GM18861 (cell line): ENCODE measurements around the gene CUX1.
"Not testable (repeated sequence)": the region's sequence is repeated elsewhere in the genome, so short reads cannot be mapped to it uniquely, and the experiment has no call there.

Source experiments
- ATAC-seq: cut with Tn5 transposase; IDR thresholded peaks from one replicate; pipeline ENCODE4 v1.9.1; 2021; ENCODE audit not compliant: unreplicated experiment

CUX1 gene

GRCh38 chr7:102173669-102174068 is 356.2 kb downstream of the CUX1 start:
- ATAC-seq, result no peak

DNA sequence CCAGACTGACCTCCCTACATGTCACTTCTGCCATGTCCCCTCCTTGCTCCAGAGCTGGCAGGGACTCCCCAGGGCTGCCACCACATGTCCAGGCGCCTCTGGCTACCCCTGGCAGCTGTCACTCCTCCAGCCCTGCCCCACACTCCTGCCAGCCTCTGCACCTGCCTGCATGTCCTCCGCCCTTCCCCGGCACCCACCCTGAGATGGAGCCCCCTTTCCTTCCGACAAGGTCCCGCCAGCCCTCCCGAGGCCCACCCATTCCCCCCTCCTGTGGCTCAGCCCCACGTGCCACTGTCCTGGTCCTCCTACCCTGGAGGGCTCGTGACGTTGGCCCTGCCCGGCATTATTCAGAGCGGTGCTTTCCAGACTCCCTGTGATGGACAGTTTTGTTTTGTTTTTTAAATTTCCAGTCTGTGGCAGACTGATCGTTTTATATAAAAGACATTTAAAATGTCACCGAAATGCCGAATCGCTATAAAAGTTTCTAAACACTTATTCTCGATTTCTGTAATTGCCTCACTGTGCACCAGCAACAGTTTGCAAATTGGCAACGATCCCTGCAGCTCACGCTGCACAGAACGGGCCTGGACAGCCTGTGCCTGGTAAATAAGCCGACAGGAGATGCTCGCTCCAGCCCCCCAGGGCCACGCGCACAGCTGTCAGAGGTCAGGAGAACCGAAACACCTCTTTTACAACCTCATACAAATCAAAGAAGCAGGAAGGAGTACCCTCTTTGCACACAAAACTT is 358.2 kb downstream of the CUX1 start:
- no peak for ATAC-seq

GRCh38 chr7:102178410-102178809 is 361.0 kb downstream of the CUX1 start:
- ATAC-seq, result no peak

GRCh38 chr7:102180727-102181126 is 363.3 kb downstream of the CUX1 start:
- no peak for ATAC-seq

DNA sequence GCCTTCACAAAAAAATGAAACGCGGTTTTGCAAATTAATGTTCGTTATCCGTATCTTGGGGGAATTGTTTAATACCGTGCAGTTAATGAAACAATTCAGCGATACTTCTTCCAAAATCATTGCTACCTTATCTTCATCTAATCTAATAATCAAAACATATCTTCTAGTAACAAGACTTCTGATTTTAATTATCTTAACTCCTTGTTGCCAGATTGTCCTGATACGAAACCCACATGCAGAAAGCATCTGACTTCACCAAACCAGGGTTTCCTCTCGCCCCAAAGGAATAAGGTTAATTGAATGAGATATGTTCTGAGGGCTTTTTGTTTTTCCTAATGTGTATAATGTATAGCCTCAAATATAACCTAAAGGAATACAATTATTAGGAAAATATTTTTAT is 364.1 kb downstream of the CUX1 start:
- ATAC-seq, result no peak

GRCh38 chr7:102182016-102182415 is 364.6 kb downstream of the CUX1 start:
- ATAC-seq, result no peak

GRCh38 chr7:102183848-102184247 is 366.4 kb downstream of the CUX1 start:
- not testable (repeated sequence) for ATAC-seq

DNA sequence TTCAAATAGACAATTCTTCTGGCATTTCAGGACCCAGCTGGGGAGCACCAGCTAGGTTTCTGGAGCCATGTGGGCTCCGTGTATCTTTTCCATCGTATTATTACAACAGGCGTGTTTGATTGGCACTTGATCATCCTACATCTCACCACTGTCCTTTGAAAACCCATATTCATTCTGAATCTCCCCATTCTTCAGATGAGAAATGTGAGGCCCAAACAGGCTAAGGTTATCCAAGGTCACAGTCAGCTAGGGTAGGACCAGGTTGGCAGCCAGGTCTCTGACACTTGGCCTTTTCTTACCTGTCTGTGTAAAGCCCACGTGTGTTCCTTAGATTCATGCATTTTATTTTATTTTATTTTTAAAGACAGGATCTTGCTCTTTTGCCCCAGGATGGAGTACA is 366.9 kb downstream of the CUX1 start:
- no peak for ATAC-seq

DNA sequence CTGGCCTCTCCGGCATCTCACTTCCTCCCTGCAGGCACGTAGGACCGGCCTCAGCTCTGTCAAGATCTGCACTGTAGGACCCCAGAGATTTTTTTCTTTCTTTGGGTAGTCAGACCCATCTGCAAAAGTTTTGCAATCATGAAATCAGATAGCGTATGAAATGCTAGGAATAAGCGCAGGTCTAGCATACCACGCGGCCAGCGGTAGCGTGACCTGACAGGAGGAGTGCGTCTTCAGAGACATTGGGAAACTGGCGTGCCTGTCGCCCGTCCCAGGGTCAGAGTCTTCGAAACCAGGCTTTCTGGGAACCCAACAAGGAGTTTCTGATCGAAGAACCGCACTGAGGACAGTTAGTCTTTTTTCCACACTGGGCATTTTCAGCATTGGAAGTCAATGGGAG is 368.4 kb downstream of the CUX1 start:
- no peak for ATAC-seq

DNA sequence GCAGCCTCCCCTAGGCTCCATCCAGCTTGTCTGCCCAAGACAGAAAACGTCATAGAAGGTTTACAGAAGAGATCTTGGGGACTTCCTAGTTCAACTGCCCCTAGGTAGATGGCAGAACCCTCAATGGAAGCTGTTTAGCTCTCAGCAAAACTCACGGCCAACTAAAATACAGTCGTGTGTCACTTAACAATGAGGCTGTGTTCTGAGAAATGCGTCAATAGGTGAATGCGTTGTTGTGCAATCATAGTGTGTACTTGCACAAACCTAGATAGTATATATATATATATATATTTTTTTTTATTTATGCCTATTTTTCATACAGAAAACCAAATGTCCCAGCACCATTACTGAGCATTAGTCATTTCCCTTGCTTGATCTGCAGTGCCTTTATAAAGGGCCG is 368.9 kb downstream of the CUX1 start:
- ATAC-seq, result no peak

DNA sequence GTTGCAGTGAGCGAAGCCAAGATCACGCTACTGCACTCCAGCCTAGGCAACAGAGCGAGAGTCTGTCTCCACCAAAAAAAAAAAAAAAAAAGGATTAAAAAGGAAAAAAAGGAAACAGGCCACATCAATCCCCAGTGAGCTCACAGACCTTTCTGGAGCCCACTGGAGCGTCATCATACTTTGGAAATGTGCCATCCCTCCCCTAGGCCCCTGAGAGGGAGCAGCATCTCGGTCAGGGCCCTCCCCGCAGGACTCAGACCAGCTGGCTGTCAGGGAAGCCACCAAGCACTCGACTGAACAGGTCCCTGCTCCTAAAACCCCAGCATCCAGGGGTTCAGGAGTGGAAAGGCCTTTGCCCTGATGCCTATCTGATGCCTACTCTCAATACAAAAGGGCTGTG is 371.3 kb downstream of the CUX1 start:
- ATAC-seq, result no peak

DNA sequence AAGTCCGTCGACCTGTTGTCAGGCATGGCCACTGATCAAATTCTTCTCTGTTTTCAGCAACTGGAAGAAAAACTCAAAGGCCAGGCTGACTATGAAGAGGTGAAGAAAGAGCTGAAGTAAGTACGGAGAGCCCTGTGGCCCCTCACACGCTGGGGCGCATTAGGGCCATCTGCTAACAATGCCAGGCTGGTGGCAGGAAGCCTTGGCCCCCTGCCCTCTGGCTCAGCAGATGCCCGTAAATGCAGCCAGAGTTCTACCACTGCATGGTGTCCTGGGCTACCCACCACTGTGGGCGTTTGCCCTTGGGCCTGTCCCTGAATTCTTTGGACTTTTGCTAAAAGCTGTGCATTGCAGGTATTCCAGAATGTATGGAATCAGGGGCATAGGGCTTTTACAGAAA is 372.3 kb downstream of the CUX1 start:
- no peak for ATAC-seq

DNA sequence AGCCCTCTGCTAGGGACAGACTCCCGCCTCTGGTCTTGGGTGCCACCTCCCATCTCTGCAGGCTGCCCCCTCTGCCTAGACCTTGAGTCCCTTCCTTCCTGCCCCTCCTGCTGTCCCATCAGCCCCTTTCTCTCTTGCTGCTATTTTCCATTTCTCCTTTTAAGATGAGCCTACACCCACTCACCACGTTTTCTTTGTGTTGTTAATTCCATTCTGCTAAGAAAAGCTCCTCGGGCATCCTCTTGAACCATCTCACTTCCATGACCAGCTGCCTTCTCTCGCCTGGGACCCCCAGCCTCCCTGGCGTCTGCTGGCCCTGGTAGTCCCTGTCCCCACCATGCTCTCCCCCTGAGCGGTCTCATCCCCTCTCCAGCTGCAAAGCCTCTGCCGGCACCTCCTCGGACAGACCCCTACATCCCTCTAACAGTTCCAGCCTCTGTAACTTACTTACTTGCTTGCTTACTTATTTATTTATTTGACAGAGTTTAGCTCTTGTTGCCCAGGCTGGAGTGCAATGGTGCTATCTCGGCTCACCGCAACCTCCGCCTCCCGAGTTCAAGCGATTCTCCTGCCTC is 373.4 kb downstream of the CUX1 start:
- ATAC-seq, result no peak

- ATAC-seq, result no peak
These were observed 374.3 kb downstream of the CUX1 start for GRCh38 chr7:102191556-102192379.

DNA sequence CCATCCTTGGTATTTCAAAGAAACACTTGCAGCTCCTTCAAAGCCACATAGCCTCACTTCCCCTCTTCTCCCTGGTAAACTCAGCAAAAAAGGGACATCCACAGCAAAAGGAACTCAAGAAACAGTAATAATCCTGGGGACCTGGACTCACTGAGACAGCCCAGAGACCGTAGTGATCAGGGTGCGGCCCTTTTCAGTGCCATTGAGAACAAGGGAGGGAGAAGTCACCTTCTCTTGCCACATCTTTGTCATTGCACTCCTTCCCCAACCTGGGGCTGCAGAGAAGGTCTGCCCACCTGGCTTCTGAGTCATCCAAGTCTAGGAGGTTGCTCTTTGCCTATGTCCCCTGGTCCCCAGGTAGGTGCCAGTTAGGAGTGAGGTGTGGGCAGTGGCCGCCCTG is 375.4 kb downstream of the CUX1 start:
- ATAC-seq, result no peak

DNA sequence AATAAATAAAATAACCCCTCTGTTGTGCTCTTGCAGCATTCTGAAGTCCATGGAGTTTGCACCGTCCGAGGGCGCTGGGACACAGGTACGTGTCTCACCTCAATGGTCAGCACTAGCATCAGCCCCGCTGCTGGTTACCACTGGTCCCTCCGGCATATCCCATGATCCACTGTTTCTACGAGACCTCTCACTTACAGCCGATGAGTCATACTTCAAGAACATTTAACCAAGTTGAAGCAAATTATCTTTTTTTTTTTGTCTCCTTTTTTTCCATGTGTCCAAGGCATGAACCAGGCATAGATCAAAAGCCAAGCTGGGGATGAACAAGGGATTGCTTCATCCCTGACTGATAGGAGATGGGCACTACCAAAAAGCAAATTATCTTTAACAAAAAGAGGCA is 376.4 kb downstream of the CUX1 start:
- no peak for ATAC-seq

DNA sequence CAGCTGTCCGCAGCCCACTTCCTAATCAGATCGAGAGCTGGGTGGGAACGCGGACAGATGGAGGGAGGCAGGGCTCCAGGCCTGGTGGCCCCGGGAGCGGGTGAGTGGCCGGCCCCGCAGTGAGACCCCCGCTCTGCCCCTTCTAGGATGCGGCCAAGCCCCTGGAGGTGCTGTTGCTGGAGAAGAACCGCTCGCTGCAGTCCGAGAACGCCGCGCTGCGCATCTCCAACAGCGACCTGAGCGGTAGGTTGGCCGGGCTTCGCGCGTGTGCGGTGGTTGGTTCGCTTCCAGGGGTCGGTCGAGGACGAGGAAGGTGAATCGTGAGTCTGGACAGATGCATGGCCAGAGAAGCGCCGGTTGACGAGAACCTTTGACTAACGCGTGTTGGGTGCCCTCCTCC is 377.9 kb downstream of the CUX1 start:
- no peak for ATAC-seq

DNA sequence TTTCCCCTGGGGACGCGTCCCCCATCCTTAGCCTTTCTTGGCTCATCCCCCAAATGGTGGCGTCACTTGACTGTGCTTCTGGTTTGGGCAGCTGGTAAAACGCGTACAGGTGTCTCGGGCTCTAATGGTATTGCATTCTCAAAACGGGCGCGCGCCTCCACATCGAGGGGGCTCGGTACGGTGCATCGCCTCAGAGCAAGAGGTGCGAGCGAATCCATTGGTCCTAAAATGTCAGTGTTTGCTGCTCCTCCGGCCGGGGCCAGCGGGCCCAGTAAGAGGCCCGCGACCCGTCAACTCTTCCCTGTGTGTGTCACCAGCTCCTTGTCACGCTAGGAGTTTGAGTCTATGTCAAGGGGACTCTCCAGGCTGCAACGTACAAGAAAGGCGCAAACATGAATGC is 378.6 kb downstream of the CUX1 start:
- no peak for ATAC-seq

DNA sequence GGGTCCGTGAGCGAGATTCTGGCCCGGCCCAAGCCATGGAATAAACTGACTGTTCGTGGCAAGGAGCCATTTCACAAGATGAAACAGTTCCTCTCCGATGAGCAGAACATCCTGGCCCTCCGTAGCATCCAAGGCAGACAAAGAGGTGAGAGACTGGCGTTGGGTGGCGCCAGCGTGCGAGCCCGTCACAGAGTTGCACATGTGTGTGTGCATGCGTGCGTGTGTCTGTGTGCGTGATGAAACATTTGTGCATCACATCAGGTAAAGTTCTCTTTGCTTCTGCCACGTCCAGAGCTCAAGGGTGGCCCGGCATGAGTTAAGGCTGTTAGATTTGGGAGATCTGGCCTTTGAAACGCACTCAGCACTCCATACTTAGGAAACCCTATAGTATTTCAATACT is 379.7 kb downstream of the CUX1 start:
- ATAC-seq, result no peak

GRCh38 chr7:102197599-102197998 is 380.2 kb downstream of the CUX1 start:
- no peak for ATAC-seq

- no peak for ATAC-seq
These were observed 381.1 kb downstream of the CUX1 start for GRCh38 chr7:102198417-102198956.

DNA sequence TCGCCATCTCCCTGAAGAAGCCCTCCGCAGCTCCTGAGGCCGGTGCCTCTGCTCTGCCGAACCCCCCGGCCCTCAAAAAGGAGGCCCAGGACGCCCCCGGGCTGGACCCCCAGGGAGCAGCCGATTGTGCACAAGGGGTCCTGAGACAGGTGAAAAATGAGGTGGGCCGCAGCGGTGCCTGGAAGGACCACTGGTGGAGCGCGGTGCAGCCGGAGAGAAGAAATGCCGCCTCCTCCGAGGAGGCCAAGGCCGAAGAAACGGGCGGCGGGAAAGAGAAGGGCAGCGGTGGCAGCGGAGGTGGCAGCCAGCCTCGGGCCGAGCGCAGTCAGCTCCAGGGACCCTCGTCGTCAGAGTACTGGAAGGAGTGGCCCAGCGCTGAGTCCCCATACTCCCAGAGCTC is 384.1 kb downstream of the CUX1 start:
- no peak for ATAC-seq
